ENCODE data around the gene TOR3A. TPM values are rescaled to one million over a fixed set of nuclear protein-coding genes. Genes with fewer than 3 reads are reported as not detected.

Gene TOR3A
- total and polyA plus RNA-seq, 2 of the 13 experiments (the other 11 are each of a cell fraction or from before 2014, with no cell fraction given): 14.7 to 28.4 TPM

DNA sequence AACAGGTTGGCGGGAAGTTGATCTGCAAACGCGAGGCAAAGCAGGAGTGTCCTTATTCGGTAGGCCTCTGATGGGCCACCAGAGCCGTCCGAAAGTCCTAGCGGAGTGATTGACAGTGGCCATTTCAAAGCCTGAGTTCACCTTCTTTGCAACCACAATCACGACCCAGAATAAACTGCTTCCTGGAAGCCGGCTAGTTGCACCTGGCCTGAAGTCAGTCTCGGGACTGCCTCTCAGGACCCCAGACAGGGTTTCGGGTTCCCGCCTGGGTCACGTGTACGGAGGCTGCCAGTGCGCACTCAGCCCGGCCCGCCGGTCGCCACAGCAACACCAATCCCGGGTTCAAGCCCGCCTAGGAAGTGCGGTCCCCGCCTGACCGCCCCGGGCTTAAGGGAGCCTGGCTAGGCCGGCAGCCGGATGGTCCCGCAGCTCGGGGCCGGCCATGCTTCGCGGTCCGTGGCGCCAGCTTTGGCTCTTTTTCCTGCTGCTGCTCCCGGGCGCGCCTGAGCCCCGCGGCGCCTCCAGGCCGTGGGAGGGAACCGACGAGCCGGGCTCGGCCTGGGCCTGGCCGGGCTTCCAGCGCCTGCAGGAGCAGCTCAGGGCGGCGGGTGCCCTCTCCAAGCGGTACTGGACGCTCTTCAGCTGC is at the start of gene TOR3A (continued):
- TF ChIP-seq, protein P1, sequence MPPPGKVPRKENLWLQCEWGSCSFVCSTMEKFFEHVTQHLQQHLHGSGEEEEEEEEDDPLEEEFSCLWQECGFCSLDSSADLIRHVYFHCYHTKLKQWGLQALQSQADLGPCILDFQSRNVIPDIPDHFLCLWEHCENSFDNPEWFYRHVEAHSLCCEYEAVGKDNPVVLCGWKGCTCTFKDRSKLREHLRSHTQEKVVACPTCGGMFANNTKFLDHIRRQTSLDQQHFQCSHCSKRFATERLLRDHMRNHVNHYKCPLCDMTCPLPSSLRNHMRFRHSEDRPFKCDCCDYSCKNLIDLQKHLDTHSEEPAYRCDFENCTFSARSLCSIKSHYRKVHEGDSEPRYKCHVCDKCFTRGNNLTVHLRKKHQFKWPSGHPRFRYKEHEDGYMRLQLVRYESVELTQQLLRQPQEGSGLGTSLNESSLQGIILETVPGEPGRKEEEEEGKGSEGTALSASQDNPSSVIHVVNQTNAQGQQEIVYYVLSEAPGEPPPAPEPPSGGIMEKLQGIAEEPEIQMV (CRISPR knock-in tag; IDR thresholded peaks at IDR 0.05; ENCODE audit: low read depth): no peak
- TF ChIP-seq ATF1 (CRISPR knock-in tag; IDR thresholded peaks at IDR 0.05): no peak
- no peak for TF ChIP-seq ZBTB7A (CRISPR knock-in tag; IDR thresholded peaks at IDR 0.05)
- TF ChIP-seq, protein P2, sequence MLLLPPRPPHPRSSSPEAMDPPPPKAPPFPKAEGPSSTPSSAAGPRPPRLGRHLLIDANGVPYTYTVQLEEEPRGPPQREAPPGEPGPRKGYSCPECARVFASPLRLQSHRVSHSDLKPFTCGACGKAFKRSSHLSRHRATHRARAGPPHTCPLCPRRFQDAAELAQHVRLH (CRISPR knock-in tag; IDR thresholded peaks at IDR 0.05; ENCODE audit: borderline replicate concordance, low read depth): peak; percentile 40; the same call in 1 of the 2 replicates
- TF ChIP-seq, protein P3, sequence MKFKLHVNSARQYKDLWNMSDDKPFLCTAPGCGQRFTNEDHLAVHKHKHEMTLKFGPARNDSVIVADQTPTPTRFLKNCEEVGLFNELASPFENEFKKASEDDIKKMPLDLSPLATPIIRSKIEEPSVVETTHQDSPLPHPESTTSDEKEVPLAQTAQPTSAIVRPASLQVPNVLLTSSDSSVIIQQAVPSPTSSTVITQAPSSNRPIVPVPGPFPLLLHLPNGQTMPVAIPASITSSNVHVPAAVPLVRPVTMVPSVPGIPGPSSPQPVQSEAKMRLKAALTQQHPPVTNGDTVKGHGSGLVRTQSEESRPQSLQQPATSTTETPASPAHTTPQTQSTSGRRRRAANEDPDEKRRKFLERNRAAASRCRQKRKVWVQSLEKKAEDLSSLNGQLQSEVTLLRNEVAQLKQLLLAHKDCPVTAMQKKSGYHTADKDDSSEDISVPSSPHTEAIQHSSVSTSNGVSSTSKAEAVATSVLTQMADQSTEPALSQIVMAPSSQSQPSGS (CRISPR knock-in tag; IDR thresholded peaks at IDR 0.05): 0 out of 2 replicates have a peak, but pooled peaks have one; percentile 52
- no peak for TF ChIP-seq SAFB2 (CRISPR knock-in tag; IDR thresholded peaks at IDR 0.05; ENCODE audit: borderline replicate concordance, low read depth)
- TF ChIP-seq, protein P4, sequence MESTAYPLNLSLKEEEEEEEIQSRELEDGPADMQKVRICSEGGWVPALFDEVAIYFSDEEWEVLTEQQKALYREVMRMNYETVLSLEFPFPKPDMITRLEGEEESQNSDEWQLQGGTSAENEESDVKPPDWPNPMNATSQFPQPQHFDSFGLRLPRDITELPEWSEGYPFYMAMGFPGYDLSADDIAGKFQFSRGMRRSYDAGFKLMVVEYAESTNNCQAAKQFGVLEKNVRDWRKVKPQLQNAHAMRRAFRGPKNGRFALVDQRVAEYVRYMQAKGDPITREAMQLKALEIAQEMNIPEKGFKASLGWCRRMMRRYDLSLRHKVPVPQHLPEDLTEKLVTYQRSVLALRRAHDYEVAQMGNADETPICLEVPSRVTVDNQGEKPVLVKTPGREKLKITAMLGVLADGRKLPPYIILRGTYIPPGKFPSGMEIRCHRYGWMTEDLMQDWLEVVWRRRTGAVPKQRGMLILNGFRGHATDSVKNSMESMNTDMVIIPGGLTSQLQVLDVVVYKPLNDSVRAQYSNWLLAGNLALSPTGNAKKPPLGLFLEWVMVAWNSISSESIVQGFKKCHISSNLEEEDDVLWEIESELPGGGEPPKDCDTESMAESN (CRISPR knock-in tag; conservative IDR thresholded peaks at IDR 0.05): peak; percentile 69; the same call in 1 of the 2 replicates
- TF ChIP-seq ZSCAN25 (CRISPR knock-in tag; IDR thresholded peaks at IDR 0.05): no peak
- TF ChIP-seq ZBTB21 (CRISPR knock-in tag; IDR thresholded peaks at IDR 0.05): no peak
- TF ChIP-seq, protein P5, sequence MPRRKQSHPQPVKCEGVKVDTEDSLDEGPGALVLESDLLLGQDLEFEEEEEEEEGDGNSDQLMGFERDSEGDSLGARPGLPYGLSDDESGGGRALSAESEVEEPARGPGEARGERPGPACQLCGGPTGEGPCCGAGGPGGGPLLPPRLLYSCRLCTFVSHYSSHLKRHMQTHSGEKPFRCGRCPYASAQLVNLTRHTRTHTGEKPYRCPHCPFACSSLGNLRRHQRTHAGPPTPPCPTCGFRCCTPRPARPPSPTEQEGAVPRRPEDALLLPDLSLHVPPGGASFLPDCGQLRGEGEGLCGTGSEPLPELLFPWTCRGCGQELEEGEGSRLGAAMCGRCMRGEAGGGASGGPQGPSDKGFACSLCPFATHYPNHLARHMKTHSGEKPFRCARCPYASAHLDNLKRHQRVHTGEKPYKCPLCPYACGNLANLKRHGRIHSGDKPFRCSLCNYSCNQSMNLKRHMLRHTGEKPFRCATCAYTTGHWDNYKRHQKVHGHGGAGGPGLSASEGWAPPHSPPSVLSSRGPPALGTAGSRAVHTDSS (CRISPR knock-in tag; conservative IDR thresholded peaks at IDR 0.05): no peak
- TF ChIP-seq ZNF256 (CRISPR knock-in tag; conservative IDR thresholded peaks at IDR 0.05): peak; percentile 43
- peak; percentile 91 for TF ChIP-seq RFX1 (IDR thresholded peaks at IDR 0.05)
- no peak for TF ChIP-seq ZNF660 (CRISPR knock-in tag; IDR thresholded peaks at IDR 0.05; ENCODE audit: borderline replicate concordance, low read depth)
- peak; percentile 83; the same call in 1 of the 2 replicates for TF ChIP-seq MED13 (CRISPR knock-in tag; IDR thresholded peaks at IDR 0.05)
- TF ChIP-seq, protein P6, sequence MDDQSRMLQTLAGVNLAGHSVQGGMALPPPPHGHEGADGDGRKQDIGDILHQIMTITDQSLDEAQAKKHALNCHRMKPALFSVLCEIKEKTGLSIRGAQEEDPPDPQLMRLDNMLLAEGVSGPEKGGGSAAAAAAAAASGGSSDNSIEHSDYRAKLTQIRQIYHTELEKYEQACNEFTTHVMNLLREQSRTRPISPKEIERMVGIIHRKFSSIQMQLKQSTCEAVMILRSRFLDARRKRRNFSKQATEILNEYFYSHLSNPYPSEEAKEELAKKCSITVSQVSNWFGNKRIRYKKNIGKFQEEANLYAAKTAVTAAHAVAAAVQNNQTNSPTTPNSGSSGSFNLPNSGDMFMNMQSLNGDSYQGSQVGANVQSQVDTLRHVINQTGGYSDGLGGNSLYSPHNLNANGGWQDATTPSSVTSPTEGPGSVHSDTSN (CRISPR knock-in tag; IDR thresholded peaks at IDR 0.05; ENCODE audit: borderline replicate concordance): peak; percentile 81; the same call in 1 of the 2 replicates
- peak; percentile 55 for TF ChIP-seq AGO1 (IDR thresholded peaks at IDR 0.05; ENCODE audit: low read depth, low read length, poor library complexity, severe bottlenecking)
- no peak for TF ChIP-seq ZNF879 (CRISPR knock-in tag; IDR thresholded peaks at IDR 0.05)
- no peak for TF ChIP-seq PRMT3 (CRISPR knock-in tag; IDR thresholded peaks at IDR 0.05; ENCODE audit: borderline replicate concordance, low read depth)

All from HepG2 (cell line).